GM12864 (cell line): ENCODE measurements around the gene CDH13.

Source experiments
- DNase-seq: peaks from one replicate; pipeline ENCODE4 v3.0.0-alpha.2; 2011; ENCODE audit warnings: low read depth
- H3K4me3 ChIP-seq: 2 replicates; pipeline ENCODE4 v1.5.1; 2011; ENCODE audit warnings: mild to moderate bottlenecking, low read depth, low read length, control low read depth
- TF ChIP-seq, protein P1 (sequence below): IDR thresholded peaks from 2 replicates; pipeline ENCODE4 v1.5.1; 2011; ENCODE audit warnings: low read depth, mild to moderate bottlenecking, moderate library complexity, low read length, control low read depth, inconsistent platforms; ENCODE audit errors: missing control alignments

CDH13 gene

DNA sequence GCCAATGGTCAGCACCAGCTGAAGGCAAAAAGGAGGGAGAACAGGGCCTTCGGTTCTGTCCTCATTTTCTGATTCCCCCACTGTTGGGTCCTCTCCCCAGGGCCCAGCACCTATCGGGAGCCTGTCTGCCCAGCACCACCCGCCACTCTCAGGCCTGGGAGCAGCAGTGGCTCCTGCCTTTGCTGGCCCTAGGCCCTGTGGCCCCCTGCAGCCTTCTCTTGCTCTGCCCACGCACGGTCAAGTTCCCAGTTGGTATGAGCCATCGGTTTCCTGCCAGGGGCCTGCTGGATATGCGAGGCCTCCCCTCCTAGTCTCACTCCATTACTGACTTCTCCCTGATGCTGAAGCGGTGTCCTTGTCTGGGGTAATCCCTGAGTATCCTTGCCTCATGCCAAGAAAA lies 1218.5 kb downstream of the CDH13 start:
- H3K4me3 ChIP-seq = no peak overlapping the region
- DNase-seq = no peak
- TF ChIP-seq, protein P1, sequence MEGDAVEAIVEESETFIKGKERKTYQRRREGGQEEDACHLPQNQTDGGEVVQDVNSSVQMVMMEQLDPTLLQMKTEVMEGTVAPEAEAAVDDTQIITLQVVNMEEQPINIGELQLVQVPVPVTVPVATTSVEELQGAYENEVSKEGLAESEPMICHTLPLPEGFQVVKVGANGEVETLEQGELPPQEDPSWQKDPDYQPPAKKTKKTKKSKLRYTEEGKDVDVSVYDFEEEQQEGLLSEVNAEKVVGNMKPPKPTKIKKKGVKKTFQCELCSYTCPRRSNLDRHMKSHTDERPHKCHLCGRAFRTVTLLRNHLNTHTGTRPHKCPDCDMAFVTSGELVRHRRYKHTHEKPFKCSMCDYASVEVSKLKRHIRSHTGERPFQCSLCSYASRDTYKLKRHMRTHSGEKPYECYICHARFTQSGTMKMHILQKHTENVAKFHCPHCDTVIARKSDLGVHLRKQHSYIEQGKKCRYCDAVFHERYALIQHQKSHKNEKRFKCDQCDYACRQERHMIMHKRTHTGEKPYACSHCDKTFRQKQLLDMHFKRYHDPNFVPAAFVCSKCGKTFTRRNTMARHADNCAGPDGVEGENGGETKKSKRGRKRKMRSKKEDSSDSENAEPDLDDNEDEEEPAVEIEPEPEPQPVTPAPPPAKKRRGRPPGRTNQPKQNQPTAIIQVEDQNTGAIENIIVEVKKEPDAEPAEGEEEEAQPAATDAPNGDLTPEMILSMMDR = no peak

- no peak overlapping the region for H3K4me3 ChIP-seq
- DNase-seq = no peak
- TF ChIP-seq, protein P1 = no peak
Measured at GRCh38 chr16:83847371-83848225, 1220.8 kb downstream of the CDH13 start.

DNA sequence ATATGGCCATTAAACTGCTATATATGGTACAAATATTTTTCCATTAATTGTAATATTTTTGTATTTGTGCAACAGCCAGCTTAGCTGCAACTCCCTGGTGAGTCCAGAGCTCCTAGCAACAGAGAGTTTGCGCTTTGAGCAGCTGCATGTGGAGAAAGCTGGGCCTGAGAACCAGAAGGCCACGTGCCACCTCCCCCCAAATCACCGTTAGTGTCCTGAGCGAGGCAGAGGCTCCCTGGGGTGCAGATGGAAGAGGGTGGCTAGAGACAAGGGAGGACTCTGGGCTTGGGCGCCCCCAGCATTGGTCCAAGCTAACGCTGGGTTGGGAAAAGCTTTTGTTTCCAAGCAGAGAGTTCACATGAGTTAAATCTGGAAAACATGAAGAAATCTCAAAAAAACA lies 1222.7 kb downstream of the CDH13 start:
- no peak for DNase-seq

More for the DNA sequence above, 1222.7 kb downstream of the CDH13 start:
- no peak overlapping the region for H3K4me3 ChIP-seq
- TF ChIP-seq, protein P1 = no peak
